Measurements from ENCODE around the gene DNPEP.

Gene DNPEP

DNA sequence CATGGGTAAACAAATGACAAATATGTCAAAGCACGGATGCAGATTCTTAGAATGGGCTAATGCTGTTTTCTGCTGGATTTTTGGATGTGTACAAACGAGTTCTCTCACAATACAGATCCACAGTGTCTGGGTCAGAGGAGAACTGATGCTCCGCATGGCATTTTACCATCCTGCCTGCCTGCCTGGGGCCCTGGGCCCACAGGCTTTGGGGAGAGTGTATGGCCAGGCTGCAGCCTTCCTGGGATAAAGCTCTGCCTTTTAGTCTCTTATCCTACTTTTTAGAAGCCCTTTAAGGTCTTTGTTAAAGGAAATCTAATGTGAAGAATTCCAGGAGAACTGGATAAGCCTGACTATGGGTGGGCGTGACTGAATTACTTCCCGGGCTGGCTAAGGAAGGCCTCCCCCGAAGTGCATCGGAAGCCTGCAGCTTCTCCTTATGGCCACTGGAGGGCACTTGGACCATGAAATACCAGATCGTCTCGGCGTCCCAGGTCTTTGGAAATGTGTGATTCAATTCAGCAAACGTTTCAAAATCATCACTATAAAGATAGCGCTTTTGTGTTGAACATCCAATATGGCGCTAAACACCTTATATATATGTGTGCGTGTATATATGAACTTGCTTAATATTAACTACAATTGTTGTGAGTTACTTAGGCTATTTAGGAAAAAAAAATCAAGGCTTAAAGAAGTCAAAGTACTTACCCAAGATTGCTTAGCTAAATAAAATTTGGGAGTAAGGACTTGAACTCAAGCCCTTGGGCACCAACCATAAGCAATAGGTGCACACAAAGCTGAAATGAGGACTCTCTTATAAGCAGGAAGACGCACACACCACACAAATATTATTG is 15.2 kb upstream of the DNPEP start:
- peak; percentile 32 to 76 for DNase-seq (ENCODE audit: low read depth in 1 of 2, low spot score in 1 of 2)
- H3K27me3 ChIP-seq (ENCODE audit: insufficient read depth, poor library complexity, severe bottlenecking) = no peaks in the 10 kb centered on the region
- H3K27ac ChIP-seq (replicated peaks) = no peak overlapping the region
- H3K4me3 ChIP-seq (replicated peaks; ENCODE audit: insufficient read depth, low read length) = no peak overlapping the region
- TF ChIP-seq GABPA (IDR thresholded peaks at IDR 0.05; ENCODE audit: low read depth) (no peak), SPI1 (IDR thresholded peaks at IDR 0.05; ENCODE audit: borderline replicate concordance, low read depth) (no peak), POLR2AphosphoS5 (IDR thresholded peaks at IDR 0.05; ENCODE audit: low read depth) (no peak), REST (IDR thresholded peaks at IDR 0.05; ENCODE audit: insufficient replicate concordance, low read depth) (no peak)
- TF ChIP-seq, protein P1, sequence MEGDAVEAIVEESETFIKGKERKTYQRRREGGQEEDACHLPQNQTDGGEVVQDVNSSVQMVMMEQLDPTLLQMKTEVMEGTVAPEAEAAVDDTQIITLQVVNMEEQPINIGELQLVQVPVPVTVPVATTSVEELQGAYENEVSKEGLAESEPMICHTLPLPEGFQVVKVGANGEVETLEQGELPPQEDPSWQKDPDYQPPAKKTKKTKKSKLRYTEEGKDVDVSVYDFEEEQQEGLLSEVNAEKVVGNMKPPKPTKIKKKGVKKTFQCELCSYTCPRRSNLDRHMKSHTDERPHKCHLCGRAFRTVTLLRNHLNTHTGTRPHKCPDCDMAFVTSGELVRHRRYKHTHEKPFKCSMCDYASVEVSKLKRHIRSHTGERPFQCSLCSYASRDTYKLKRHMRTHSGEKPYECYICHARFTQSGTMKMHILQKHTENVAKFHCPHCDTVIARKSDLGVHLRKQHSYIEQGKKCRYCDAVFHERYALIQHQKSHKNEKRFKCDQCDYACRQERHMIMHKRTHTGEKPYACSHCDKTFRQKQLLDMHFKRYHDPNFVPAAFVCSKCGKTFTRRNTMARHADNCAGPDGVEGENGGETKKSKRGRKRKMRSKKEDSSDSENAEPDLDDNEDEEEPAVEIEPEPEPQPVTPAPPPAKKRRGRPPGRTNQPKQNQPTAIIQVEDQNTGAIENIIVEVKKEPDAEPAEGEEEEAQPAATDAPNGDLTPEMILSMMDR (IDR thresholded peaks at IDR 0.05; ENCODE audit: insufficient read depth, low read length) = peak; percentile 92

GRCh38 chr2:219401606-219402005 is 13.9 kb upstream of the DNPEP start:
- peak overlapping the region; percentile 43 for H3K27ac ChIP-seq (replicated peaks)
- peak; percentile 20; the same call in 1 of the 2 replicates for TF ChIP-seq SPI1 (IDR thresholded peaks at IDR 0.05; ENCODE audit: borderline replicate concordance, low read depth)
- no peak for TF ChIP-seq REST (IDR thresholded peaks at IDR 0.05; ENCODE audit: insufficient replicate concordance, low read depth)
- TF ChIP-seq, protein P1 (IDR thresholded peaks at IDR 0.05; ENCODE audit: insufficient read depth, low read length) = no peak
- TF ChIP-seq GABPA (IDR thresholded peaks at IDR 0.05; ENCODE audit: low read depth) = no peak
- no peaks in the 10 kb centered on the region for H3K27me3 ChIP-seq (ENCODE audit: insufficient read depth, poor library complexity, severe bottlenecking)
- peak in 1 of 2 experiments; percentile 62 for DNase-seq (ENCODE audit: low read depth in 1 of 2, low spot score in 1 of 2)
- H3K4me3 ChIP-seq (replicated peaks; ENCODE audit: insufficient read depth, low read length) = no peak overlapping the region

DNA sequence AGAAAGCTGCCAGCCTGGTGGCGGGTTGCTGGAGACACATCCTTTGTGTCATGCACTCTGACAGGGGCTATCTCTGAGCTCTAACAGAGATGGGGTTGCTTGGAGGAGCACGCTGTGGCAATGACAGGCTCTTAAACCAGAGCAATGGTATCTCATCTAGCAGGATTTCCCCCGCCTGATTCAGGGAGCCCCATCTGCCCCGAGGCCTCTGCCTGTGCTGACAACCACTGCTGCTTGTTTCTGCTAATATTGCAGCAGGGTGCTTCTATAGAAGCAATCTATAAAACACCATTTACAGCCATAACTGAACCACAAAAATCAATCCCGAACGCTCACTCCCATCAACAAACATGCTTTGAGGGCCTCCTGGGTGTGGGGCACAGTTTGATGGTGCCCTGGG is 12.8 kb upstream of the DNPEP start:
- Histone ChIP-seq H3K27ac (replicated peaks) (no peak overlapping the region), H3K4me3 (replicated peaks; ENCODE audit: insufficient read depth, low read length) (no peak overlapping the region), H3K27me3 (ENCODE audit: insufficient read depth, poor library complexity, severe bottlenecking) (no peaks in the 10 kb centered on the region)
- TF ChIP-seq, protein P1 (IDR thresholded peaks at IDR 0.05; ENCODE audit: insufficient read depth, low read length) = no peak
- TF ChIP-seq REST (IDR thresholded peaks at IDR 0.05; ENCODE audit: insufficient replicate concordance, low read depth) (no peak), SPI1 (IDR thresholded peaks at IDR 0.05; ENCODE audit: borderline replicate concordance, low read depth) (no peak), GABPA (IDR thresholded peaks at IDR 0.05; ENCODE audit: low read depth) (no peak), POLR2AphosphoS5 (IDR thresholded peaks at IDR 0.05; ENCODE audit: low read depth) (no peak)
- DNase-seq (ENCODE audit: low read depth in 1 of 2, low spot score in 1 of 2) = no peak

Measured in HL-60 (cell line).